Endodermal cell (in vitro differentiated cells): ENCODE measurements around the gene ACKR1. TPM values are rescaled to one million over a fixed set of nuclear protein-coding genes. Genes with fewer than 3 reads are reported as not detected.

Experiments used
- DNase-seq: peaks from one replicate; pipeline ENCODE4 v3.0.0-alpha.2; 2017
- H3K27ac ChIP-seq: 2 replicates; pipeline ENCODE4 v1.5.1; 2013; ENCODE audit warnings: mild to moderate bottlenecking, low read depth, low read length, moderate library complexity
- H3K27me3 ChIP-seq: 2 replicates; pipeline ENCODE4 v1.6.1; 2013; ENCODE audit warnings: mild to moderate bottlenecking, low read length, moderate library complexity; ENCODE audit not compliant: insufficient read depth, control insufficient read depth, poor library complexity, severe bottlenecking
- H3K36me3 ChIP-seq: 2 replicates; pipeline ENCODE4 v1.7.0; 2013; ENCODE audit warnings: mild to moderate bottlenecking, low read length, moderate library complexity; ENCODE audit not compliant: control insufficient read depth, insufficient read depth
- H3K4me1 ChIP-seq: one replicate; pipeline ENCODE4 v1.7.0; 2013; ENCODE audit warnings: low read length; ENCODE audit not compliant: control insufficient read depth, insufficient read depth
- H3K4me3 ChIP-seq: 2 replicates; pipeline ENCODE4 v1.5.1; 2013; ENCODE audit warnings: mild to moderate bottlenecking, low read length, moderate library complexity
- H3K9ac ChIP-seq: 2 replicates; pipeline ENCODE4 v1.6.1; 2013; ENCODE audit warnings: mild to moderate bottlenecking, low read length, moderate library complexity; ENCODE audit not compliant: poor library complexity, severe bottlenecking; ENCODE audit errors: extremely low read depth
- H3K9me3 ChIP-seq: 2 replicates; pipeline ENCODE4 v1.6.1; 2013; ENCODE audit warnings: mild to moderate bottlenecking, low read length, moderate library complexity; ENCODE audit not compliant: control insufficient read depth
- H3K27ac Mint-ChIP-seq: 2 replicates; pipeline ENCODE4 v1.8.0; 2020; ENCODE audit warnings: mixed read lengths
- H3K27me3 Mint-ChIP-seq: 2 replicates; pipeline ENCODE4 v1.8.0; 2021; ENCODE audit warnings: mild to moderate bottlenecking, mixed read lengths; ENCODE audit not compliant: insufficient read depth
- H3K36me3 Mint-ChIP-seq: 2 replicates; pipeline ENCODE4 v1.8.0; 2020; ENCODE audit warnings: low read depth, mixed read lengths
- H3K4me1 Mint-ChIP-seq: 2 replicates; pipeline ENCODE4 v1.8.0; 2020; ENCODE audit warnings: mixed read lengths
- H3K4me3 Mint-ChIP-seq: 2 replicates; pipeline ENCODE4 v1.8.0; 2020; ENCODE audit warnings: mild to moderate bottlenecking, moderate library complexity, mixed read lengths
- H3K9me3 Mint-ChIP-seq: 2 replicates; pipeline ENCODE4 v1.8.0; 2020; ENCODE audit warnings: mild to moderate bottlenecking, mixed read lengths
- CTCF ChIP-seq: fragments of 200-600 bp; sonication (generic); conservative IDR thresholded peaks from 2 replicates; pipeline ENCODE4 v1.5.0; 2021; ENCODE audit warnings: antibody characterized with exemption, mild to moderate bottlenecking
- WGBS, 2 experiments: methylation state at CpG; one replicate each; pipeline versions ENCODE4 v1.1.5 to v1.1.7; 2013; ENCODE audit warnings: missing lambda C conversion rate in 2 of 2, mixed read lengths in 1 of 2; ENCODE audit not compliant: insufficient coverage in 1 of 2, insufficient read length in 1 of 2; 5-methylcytosine and 5-hydroxymethylcytosine counted together
- total RNA-seq, 2 donors: library from RNA; stranded (reverse); fragmentation: NEBNext Ultra II Directional in 1 of 2; extraction: Animal tissue kit (Norgen Biotek cat#: 25700) in 1 of 2; gene quantifications; 2 replicates in 1 of 2; 3 replicates in 1 of 2; pipeline ENCODE4 v1.2.1, GENCODE V29; 2021

ACKR1 gene
- total RNA-seq, 2 donors from 2014 or later: not detected

- no peak for TF ChIP-seq CTCF
- H3K27me3 ChIP-seq: peaks cover 12% of the 10 kb centered on the region
- no peak overlapping the region for H3K27ac ChIP-seq
- H3K9me3 ChIP-seq: no peaks in the 10 kb centered on the region
- H3K36me3 Mint-ChIP-seq: no peaks in the 10 kb centered on the region
- no peak overlapping the region for H3K4me3 Mint-ChIP-seq
- no peaks in the 10 kb centered on the region for H3K9me3 Mint-ChIP-seq
- H3K36me3 ChIP-seq: no peaks in the 10 kb centered on the region
- WGBS, 2 experiments: 79 to 83% methylated on average over 2 to 6 of the region's 6 CpGs
- peaks cover 3% of the 10 kb centered on the region for H3K4me1 Mint-ChIP-seq
- no peak overlapping the region for H3K4me3 ChIP-seq
- peaks cover 26% of the 10 kb centered on the region for H3K27me3 Mint-ChIP-seq
- no peak for DNase-seq
- no peak overlapping the region for H3K27ac Mint-ChIP-seq
- no peaks in the 10 kb centered on the region for H3K4me1 ChIP-seq
- H3K9ac ChIP-seq: no peak overlapping the region
These were observed 1.1 kb upstream of the ACKR1 start for GRCh38 chr1:159203610-159204009.

GRCh38 chr1:159205225-159205624, 550 bp downstream of the ACKR1 start:
- Histone ChIP-seq H3K9me3 (no peaks in the 10 kb centered on the region), H3K9ac (no peak overlapping the region), H3K36me3 (no peaks in the 10 kb centered on the region), H3K27ac (no peak overlapping the region), H3K27me3 (peaks cover 18% of the 10 kb centered on the region), H3K4me1 (no peaks in the 10 kb centered on the region), H3K4me3 (no peak overlapping the region)
- WGBS, 2 experiments: 61 to 72% methylated on average over 2 to 6 of the region's 6 CpGs
- H3K4me3 Mint-ChIP-seq: no peak overlapping the region
- H3K27ac Mint-ChIP-seq: no peak overlapping the region
- peaks cover 3% of the 10 kb centered on the region for H3K4me1 Mint-ChIP-seq
- no peaks in the 10 kb centered on the region for H3K9me3 Mint-ChIP-seq
- peak; percentile 62 for TF ChIP-seq CTCF
- no peaks in the 10 kb centered on the region for H3K36me3 Mint-ChIP-seq
- peaks cover 33% of the 10 kb centered on the region for H3K27me3 Mint-ChIP-seq
- peak; percentile 77 for DNase-seq

DNA sequence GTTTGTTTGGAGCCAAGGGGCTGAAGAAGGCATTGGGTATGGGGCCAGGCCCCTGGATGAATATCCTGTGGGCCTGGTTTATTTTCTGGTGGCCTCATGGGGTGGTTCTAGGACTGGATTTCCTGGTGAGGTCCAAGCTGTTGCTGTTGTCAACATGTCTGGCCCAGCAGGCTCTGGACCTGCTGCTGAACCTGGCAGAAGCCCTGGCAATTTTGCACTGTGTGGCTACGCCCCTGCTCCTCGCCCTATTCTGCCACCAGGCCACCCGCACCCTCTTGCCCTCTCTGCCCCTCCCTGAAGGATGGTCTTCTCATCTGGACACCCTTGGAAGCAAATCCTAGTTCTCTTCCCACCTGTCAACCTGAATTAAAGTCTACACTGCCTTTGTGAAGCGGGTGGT, 1.4 kb downstream of the ACKR1 start:
- Histone ChIP-seq H3K9me3 (no peaks in the 10 kb centered on the region), H3K27me3 (peaks cover 23% of the 10 kb centered on the region), H3K4me1 (no peaks in the 10 kb centered on the region), H3K9ac (no peak overlapping the region), H3K36me3 (no peaks in the 10 kb centered on the region), H3K27ac (no peak overlapping the region), H3K4me3 (no peak overlapping the region)
- Mint-ChIP-seq H3K36me3 (no peaks in the 10 kb centered on the region), H3K4me3 (no peak overlapping the region), H3K27me3 (peaks cover 33% of the 10 kb centered on the region), H3K27ac (no peak overlapping the region), H3K9me3 (no peaks in the 10 kb centered on the region), H3K4me1 (no peaks in the 10 kb centered on the region)
- DNase-seq: no peak
- 92 to 100% methylated on average over 2 to 4 of the region's 4 CpGs for WGBS, 2 experiments
- no peak for TF ChIP-seq CTCF
